Sigmoid colon (tissue), 4 donors: ENCODE data around the gene SBNO2.

Source experiments
- CTCF ChIP-seq, 4 experiments: fragments of 450-650 bp in 3 of 4; fragments of 200-600 bp in 1 of 4; IDR thresholded peaks; one replicate each; pipeline ENCODE4 v1.5.1; 2016 to 2019; ENCODE audit warnings: antibody characterized with exemption in 4 of 4, mild to moderate bottlenecking in 3 of 4, moderate library complexity in 2 of 4
- EP300 ChIP-seq, 4 donors: sonication (generic); formaldehyde crosslinking; IDR thresholded peaks; one replicate each; pipeline ENCODE4 v1.6.1; 2017; ENCODE audit warnings: antibody characterized with exemption in 4 of 4
- POLR2AphosphoS5 ChIP-seq, 4 donors: sonication (generic); formaldehyde crosslinking; IDR thresholded peaks; one replicate each; pipeline ENCODE4 v1.6.1; 2017; ENCODE audit warnings: antibody characterized with exemption in 4 of 4

DNA sequence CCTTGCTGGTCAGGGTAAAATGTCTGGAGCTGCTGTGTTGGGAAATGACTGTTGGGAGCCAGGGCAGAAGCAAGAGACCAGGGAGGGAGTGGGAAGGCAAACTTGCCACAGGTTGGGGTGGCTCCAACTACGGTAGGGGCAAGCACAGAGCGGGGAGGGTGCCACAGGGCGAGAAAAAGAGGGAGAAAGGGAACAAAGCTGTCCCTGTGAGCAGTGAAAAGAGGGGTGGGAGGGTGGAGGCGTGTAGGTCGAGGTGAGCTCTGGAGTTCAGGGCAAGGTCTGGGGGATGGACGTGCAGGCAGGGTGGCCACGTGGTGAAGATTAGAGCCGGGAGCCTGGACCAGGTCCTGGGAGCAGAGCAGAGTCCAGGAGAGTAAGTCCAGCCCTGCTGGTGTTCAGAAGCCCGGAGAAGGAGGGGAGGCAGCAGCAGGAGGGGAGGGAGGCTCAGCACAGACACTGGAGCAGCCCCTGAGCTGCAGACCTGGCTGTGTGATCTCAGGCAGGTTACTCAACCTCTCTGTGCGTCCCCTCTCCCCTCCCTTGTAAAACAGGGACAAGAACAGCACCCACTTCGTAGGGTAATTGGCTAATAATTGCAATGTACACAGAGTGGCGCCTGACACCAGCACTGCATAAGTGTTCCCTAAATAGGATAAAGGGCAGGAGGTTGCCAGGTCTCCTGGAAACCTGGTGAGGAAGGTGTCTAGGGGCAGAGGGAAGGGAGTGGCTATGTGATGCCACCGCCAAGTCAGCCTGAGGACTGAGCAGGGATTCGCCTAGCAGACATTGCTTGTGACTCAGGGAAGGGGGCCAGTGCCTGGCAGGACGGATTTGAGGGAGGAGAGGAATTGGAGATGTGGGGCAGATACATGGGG, 75.7 kb downstream of the SBNO2 start:
- TF ChIP-seq CTCF (IDR thresholded peaks at IDR 0.05), result no peak
- no peak for TF ChIP-seq POLR2AphosphoS5 (IDR thresholded peaks at IDR 0.05)
- TF ChIP-seq EP300 (IDR thresholded peaks at IDR 0.05), result no peak
